Stimulated activated CD8-positive, alpha-beta memory T cell treated with anti-CD3 and anti-CD28 coated beads, Interleukin-7, amount 100 ng/mL, for 1 hour (primary cell): Measurements from ENCODE around the gene WDFY4.

Experiments
- DNase-seq, 2 donors: peaks; one replicate each; pipeline ENCODE4 v3.0.0-alpha.2; 2020; ENCODE audit warnings: low read depth in 2 of 2

Gene WDFY4

DNA sequence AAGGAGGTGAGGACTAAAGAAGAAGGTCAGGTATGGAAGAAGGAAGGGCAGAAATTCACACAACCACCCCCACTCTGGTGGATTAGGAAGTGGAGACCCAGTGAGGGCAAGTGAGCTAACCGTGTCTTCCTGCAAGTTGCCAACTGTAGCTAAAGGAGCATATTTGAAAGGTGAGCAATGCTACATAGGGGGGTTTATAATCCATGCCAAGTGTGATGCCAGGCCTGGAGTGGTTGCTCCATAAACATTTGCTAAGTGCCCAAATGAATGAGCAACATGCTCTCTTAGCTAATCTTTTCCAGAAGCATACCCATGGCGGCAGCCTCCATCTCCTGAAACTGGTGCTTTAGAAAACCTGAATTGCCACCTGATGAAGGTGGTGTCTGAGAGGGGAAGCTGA, 133.4 kb downstream of the WDFY4 start:
- no peak for DNase-seq

GRCh38 chr10:48818861-48819520, 134.3 kb downstream of the WDFY4 start:
- no peak for DNase-seq

DNA sequence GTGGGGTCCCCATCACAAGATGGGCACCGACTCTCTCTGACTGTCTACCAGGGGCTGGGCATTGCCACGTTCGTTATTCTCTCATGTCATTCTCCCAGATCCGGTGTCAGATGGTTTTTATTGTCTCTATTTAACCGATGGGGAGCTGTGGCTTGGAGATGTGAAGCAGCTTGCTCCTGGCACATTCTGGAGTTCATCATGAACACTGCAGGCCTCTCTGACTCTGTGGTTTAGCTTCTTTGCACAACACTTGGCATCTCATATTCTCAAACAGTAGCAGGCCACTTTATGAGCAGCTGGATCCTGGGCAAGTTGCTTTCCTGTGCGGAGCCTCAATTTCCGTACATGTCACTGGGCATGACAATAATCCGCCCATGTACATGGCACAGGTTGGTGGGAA, 135.1 kb downstream of the WDFY4 start:
- DNase-seq = no peak

DNA sequence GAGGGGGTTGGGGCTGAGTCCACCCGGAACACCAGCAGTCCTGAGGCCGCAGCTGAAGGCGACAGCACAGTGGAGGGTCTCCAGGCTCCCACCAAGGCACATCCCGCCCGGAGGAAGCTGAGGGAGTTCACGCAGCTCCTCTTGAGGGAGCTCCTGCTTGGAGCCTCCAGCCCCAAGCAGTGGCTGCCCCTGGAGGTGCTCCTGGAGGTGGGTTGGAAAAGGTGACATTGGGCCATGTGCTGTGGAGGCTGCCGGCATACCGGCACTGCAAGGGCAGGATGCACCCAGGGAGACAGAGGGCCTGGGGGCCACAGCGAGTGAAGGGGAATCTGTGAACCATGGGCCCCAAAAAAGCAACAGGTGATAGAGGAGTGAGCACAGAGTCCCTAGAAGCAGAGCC, 135.6 kb downstream of the WDFY4 start:
- DNase-seq = no peak

GRCh38 chr10:48820699-48821098, 136.0 kb downstream of the WDFY4 start:
- no peak for DNase-seq

GRCh38 chr10:48821111-48821510, 136.4 kb downstream of the WDFY4 start:
- no peak for DNase-seq

- no peak for DNase-seq
Measured at GRCh38 chr10:48821692-48822091, 137.0 kb downstream of the WDFY4 start.

- no peak for DNase-seq
Measured at GRCh38 chr10:48833674-48834073, 149.0 kb downstream of the WDFY4 start.

GRCh38 chr10:48834189-48834965, 149.7 kb downstream of the WDFY4 start:
- DNase-seq = no peak

- DNase-seq = no peak
Measured at GRCh38 chr10:48835781-48836180, 151.1 kb downstream of the WDFY4 start.

GRCh38 chr10:48836605-48837004, 151.9 kb downstream of the WDFY4 start:
- no peak for DNase-seq

DNA sequence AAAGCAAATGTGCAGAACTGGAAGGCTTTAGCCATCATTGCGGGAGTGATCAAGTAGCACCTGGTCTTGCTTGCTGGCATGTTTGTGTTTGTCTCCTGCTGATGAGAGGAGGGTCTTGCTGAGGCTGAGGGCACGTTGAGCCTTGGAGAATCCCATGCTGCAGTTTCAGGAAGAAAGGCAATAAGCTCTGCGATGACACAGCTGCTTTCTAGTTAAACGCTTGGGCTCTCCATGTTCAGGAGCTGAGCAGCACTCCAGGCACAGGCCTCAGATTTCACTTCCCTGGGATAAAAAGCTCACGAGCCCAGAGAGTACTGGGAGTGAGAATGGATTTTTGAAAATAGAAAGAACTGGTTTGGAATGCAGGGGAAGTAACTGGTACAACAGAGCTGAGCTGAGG, 154.2 kb downstream of the WDFY4 start:
- no peak for DNase-seq

GRCh38 chr10:48839809-48840679, 155.4 kb downstream of the WDFY4 start:
- no peak for DNase-seq

DNA sequence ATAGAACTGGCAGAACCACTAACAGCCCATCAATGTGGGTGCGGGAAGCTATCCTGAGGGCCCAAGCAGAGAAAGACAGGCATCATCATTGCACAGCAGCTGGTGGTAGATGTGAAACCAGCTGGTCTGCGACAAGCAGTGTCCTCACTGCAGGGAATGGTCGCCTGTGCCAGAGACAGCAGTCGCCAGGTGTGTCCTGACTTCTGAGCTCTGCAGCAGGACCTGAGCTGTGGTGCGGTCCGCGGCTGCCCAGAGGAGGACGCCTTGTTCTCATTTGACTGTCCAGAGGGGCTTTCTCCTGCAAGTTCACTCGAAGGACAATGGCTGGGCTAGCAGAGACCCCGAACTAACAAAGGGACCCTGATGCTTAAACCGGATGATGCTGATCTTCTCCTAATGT, 157.6 kb downstream of the WDFY4 start:
- no peak for DNase-seq

DNA sequence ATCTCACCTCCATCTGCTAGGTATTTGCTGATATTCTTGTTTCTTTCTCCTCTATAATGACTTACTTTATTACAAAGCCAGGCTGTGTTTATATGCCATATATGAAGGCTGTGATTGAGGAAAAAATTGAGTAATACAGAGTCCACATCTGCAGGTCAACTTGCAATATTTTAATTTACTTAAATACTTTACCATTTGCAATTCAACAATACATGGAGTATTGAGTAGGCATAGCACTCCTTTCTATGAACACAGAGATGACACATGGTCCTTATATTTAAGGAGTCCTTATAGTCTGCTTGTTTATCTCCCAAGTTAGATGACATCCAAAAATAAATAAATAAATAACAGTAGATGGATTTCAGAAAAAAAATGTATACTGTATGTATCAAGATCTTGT, 158.5 kb downstream of the WDFY4 start:
- no peak for DNase-seq

DNA sequence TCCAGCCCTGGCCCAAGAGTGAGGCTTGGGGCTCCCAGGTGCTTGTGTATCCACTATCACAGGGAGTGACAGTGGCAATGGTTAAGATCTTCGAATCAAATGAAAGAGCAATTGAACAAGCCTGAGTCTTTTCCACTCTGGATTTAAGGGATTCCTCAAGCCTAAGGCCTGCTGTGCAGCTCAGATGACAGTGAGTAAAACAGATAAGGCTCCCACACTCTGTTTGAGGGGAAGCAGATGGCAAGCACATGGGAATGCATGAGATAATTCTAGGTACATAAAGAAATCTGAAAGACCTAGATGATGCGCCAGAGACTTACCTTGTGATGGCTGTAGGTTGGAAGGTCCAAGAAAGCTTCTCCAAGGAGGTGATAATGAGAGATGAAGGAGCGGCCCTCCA, 159.9 kb downstream of the WDFY4 start:
- no peak for DNase-seq

GRCh38 chr10:48845512-48845911, 160.8 kb downstream of the WDFY4 start:
- DNase-seq = no peak

- no peak for DNase-seq
Measured at GRCh38 chr10:48847691-48848090, 163.0 kb downstream of the WDFY4 start.

- no peak for DNase-seq
Measured at GRCh38 chr10:48856855-48857254, 172.2 kb downstream of the WDFY4 start.

GRCh38 chr10:48872234-48872633, 187.6 kb downstream of the WDFY4 start:
- no peak for DNase-seq

DNA sequence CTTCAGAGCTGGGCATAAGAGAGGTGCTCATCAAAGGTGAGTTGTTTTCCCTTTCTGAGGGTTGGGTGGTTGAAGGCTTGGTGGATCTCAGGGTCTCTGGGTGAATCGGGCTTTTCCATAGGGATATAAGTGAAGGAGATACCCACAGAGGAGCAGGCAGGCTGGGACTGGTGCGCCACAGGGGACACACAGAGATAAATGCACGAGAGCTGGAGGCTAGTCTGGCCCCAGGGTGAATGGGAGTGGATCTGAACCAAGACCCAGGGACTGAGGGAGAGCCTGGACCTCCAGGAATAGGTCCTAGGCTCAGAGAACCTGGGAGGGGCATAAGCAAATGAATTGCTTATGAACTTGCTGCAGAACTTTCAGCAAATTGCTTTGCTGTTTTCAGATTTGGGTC, 193.4 kb downstream of the WDFY4 start:
- DNase-seq = no peak

- no peak for DNase-seq
Measured at GRCh38 chr10:48879451-48879850, 194.8 kb downstream of the WDFY4 start.
